ENCODE results near the gene NRP1.

Gene NRP1

GRCh38 chr10:33353334-33353733 is 18.9 kb upstream of the NRP1 start:
- DNase-seq (ENCODE audit: low spot score) = no peak
- in situ Hi-C loops (cut with MboI; ENCODE audit: low sequenced_read_pairs, unreplicated experiment) = no loop called here
- no peak for TF ChIP-seq CTCF (IDR thresholded peaks at IDR 0.05; ENCODE audit: borderline replicate concordance, control extremely low read depth, extremely low read depth, insufficient read depth, missing control alignments)

- in situ Hi-C loops (cut with MboI; ENCODE audit: low sequenced_read_pairs, unreplicated experiment) = no loop called here
- no peak for TF ChIP-seq CTCF (IDR thresholded peaks at IDR 0.05; ENCODE audit: borderline replicate concordance, control extremely low read depth, extremely low read depth, insufficient read depth, missing control alignments)
Observed at GRCh38 chr10:33352615-33353014, 18.1 kb upstream of the NRP1 start.

GRCh38 chr10:33352175-33352574 is 17.7 kb upstream of the NRP1 start:
- no peak for DNase-seq (ENCODE audit: low spot score)
- in situ Hi-C loops (cut with MboI; ENCODE audit: low sequenced_read_pairs, unreplicated experiment) = no loop called here
- TF ChIP-seq CTCF (IDR thresholded peaks at IDR 0.05; ENCODE audit: borderline replicate concordance, control extremely low read depth, extremely low read depth, insufficient read depth, missing control alignments) = no peak

More at GRCh38 chr10:33352615-33353014, 18.1 kb upstream of the NRP1 start:
- no peak for DNase-seq (ENCODE audit: low spot score)

GRCh38 chr10:33350041-33350440 is 15.6 kb upstream of the NRP1 start:
- in situ Hi-C loops (cut with MboI; ENCODE audit: low sequenced_read_pairs, unreplicated experiment) = no loop called here
- no peak for TF ChIP-seq CTCF (IDR thresholded peaks at IDR 0.05; ENCODE audit: borderline replicate concordance, control extremely low read depth, extremely low read depth, insufficient read depth, missing control alignments)
- no peak for DNase-seq (ENCODE audit: low spot score)

GRCh38 chr10:33349268-33349667 is 14.8 kb upstream of the NRP1 start:
- DNase-seq (ENCODE audit: low spot score) = no peak
- TF ChIP-seq CTCF (IDR thresholded peaks at IDR 0.05; ENCODE audit: borderline replicate concordance, control extremely low read depth, extremely low read depth, insufficient read depth, missing control alignments) = no peak
- in situ Hi-C loops (cut with MboI; ENCODE audit: low sequenced_read_pairs, unreplicated experiment) = no loop called here

- no peak for DNase-seq (ENCODE audit: low spot score)
- in situ Hi-C loops (cut with MboI; ENCODE audit: low sequenced_read_pairs, unreplicated experiment) = no loop called here
- TF ChIP-seq CTCF (IDR thresholded peaks at IDR 0.05; ENCODE audit: borderline replicate concordance, control extremely low read depth, extremely low read depth, insufficient read depth, missing control alignments) = no peak
Observed at GRCh38 chr10:33347211-33347610, 12.7 kb upstream of the NRP1 start.

- in situ Hi-C loops (cut with MboI; ENCODE audit: low sequenced_read_pairs, unreplicated experiment) = no loop called here
- no peak for DNase-seq (ENCODE audit: low spot score)
- TF ChIP-seq CTCF (IDR thresholded peaks at IDR 0.05; ENCODE audit: borderline replicate concordance, control extremely low read depth, extremely low read depth, insufficient read depth, missing control alignments) = no peak
Observed at GRCh38 chr10:33345236-33345635, 10.8 kb upstream of the NRP1 start.

All from GM13976 (cell line).